ENCODE data around the gene C5AR2.
A peak's percentile ranks its signal among the peaks of the same experiment; 100 is the strongest.
"Not testable (repeated sequence)": the region's sequence is repeated elsewhere in the genome, so short reads cannot be mapped to it uniquely, and the experiment has no call there.

C5AR2 gene

GRCh38 chr19:47323872-47324271 lies 8.1 kb upstream of the C5AR2 start:
- H3K4me1 ChIP-seq (ENCODE audit: control insufficient read depth, insufficient read depth, low read length, poor library complexity, severe bottlenecking) = peaks cover 5% of the 10 kb centered on the region
- WGBS, 2 experiments (ENCODE audit: insufficient coverage in 2 of 2) = 90 to 96% methylated on average over 12 of the region's 12 CpGs
- H3K27ac ChIP-seq (ENCODE audit: low read depth, low read length, severe bottlenecking) = no peak overlapping the region
- H3K4me3 ChIP-seq (ENCODE audit: extremely low read depth, insufficient read depth, low read length, poor library complexity, severe bottlenecking) = no peak overlapping the region
- H3K9me3 ChIP-seq (ENCODE audit: control insufficient read depth, low read length) = peaks cover 3% of the 10 kb centered on the region
- H3K36me3 ChIP-seq (ENCODE audit: control insufficient read depth, insufficient read depth, low read length) = no peaks in the 10 kb centered on the region

DNA sequence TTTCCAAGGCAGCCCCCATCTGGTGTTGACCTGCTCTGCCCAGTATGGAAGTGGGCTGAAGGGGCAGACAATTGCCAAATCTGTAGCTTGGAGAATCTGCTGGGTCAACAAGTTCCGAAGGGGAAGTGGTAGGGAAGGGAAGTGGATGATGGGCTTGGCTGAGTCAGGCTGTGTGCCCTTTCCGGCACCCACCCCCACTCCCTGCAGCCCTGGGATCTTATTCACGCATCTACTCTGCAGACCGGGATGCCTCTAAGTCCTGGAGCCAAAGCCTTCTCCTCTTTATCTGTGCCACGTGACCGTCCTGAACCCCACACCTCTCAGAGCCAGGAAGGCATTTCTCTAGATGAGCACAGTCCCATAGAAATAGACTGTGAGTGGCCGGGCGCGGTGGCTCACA lies 7.5 kb upstream of the C5AR2 start:
- 70 to 91% methylated on average over 4 to 9 of the region's 9 CpGs for WGBS, 2 experiments (ENCODE audit: insufficient coverage in 2 of 2)
- Histone ChIP-seq H3K27ac (ENCODE audit: low read depth, low read length, severe bottlenecking) (peak overlapping the region; percentile 29), H3K9me3 (ENCODE audit: control insufficient read depth, low read length) (peaks cover 3% of the 10 kb centered on the region), H3K36me3 (ENCODE audit: control insufficient read depth, insufficient read depth, low read length) (no peaks in the 10 kb centered on the region), H3K4me1 (ENCODE audit: control insufficient read depth, insufficient read depth, low read length, poor library complexity, severe bottlenecking) (peaks cover 5% of the 10 kb centered on the region), H3K4me3 (ENCODE audit: extremely low read depth, insufficient read depth, low read length, poor library complexity, severe bottlenecking) (no peak overlapping the region)

DNA sequence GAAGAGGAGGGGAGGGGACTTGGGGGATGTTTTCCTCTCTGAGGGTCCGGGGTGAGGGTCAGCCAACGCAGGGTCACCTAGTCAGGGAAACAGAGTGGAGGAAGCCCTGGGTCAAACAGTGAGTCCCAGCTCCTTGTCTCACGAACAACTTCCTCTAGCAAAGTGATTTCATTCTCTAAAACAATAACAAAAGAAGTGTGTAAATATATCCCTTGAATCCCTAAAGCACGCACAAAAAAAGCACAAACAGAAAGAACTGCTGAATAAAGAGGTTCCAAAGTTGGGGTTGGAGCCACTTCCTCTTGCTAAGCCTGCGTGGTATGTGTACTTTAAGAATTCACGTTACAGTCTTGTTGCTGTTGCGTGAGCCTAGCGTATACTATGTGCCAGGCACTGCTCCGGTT lies 1.5 kb upstream of the C5AR2 start:
- no peak overlapping the region for H3K4me3 ChIP-seq (ENCODE audit: extremely low read depth, insufficient read depth, low read length, poor library complexity, severe bottlenecking)
- WGBS, 2 experiments (ENCODE audit: insufficient coverage in 2 of 2) = 93 to 95% methylated on average over 6 to 7 of the region's 9 CpGs
- peak overlapping the region; percentile 39 for H3K27ac ChIP-seq (ENCODE audit: low read depth, low read length, severe bottlenecking)
- no peaks in the 10 kb centered on the region for H3K9me3 ChIP-seq (ENCODE audit: control insufficient read depth, low read length)
- H3K4me1 ChIP-seq (ENCODE audit: control insufficient read depth, insufficient read depth, low read length, poor library complexity, severe bottlenecking) = peaks cover 5% of the 10 kb centered on the region
- no peaks in the 10 kb centered on the region for H3K36me3 ChIP-seq (ENCODE audit: control insufficient read depth, insufficient read depth, low read length)

GRCh38 chr19:47331490-47331889 lies 485 bp upstream of the C5AR2 start:
- Histone ChIP-seq H3K4me1 (ENCODE audit: control insufficient read depth, insufficient read depth, low read length, poor library complexity, severe bottlenecking) (peaks cover 5% of the 10 kb centered on the region), H3K36me3 (ENCODE audit: control insufficient read depth, insufficient read depth, low read length) (no peaks in the 10 kb centered on the region), H3K27ac (ENCODE audit: low read depth, low read length, severe bottlenecking) (no peak overlapping the region), H3K4me3 (ENCODE audit: extremely low read depth, insufficient read depth, low read length, poor library complexity, severe bottlenecking) (no peak overlapping the region), H3K9me3 (ENCODE audit: control insufficient read depth, low read length) (no peaks in the 10 kb centered on the region)
- WGBS, 2 experiments (ENCODE audit: insufficient coverage in 2 of 2) = 85 to 87% methylated on average over 4 to 5 of the region's 6 CpGs

GRCh38 chr19:47336765-47337718 lies 5.1 kb downstream of the C5AR2 start:
- not testable (repeated sequence) for H3K4me3 ChIP-seq (ENCODE audit: extremely low read depth, insufficient read depth, low read length, poor library complexity, severe bottlenecking); H3K36me3 ChIP-seq (ENCODE audit: control insufficient read depth, insufficient read depth, low read length); H3K27ac ChIP-seq (ENCODE audit: low read depth, low read length, severe bottlenecking); H3K9me3 ChIP-seq (ENCODE audit: control insufficient read depth, low read length); H3K4me1 ChIP-seq (ENCODE audit: control insufficient read depth, insufficient read depth, low read length, poor library complexity, severe bottlenecking)
- 80 to 94% methylated on average over 8 to 9 of the region's 18 CpGs for WGBS, 2 experiments (ENCODE audit: insufficient coverage in 2 of 2)

- no peak overlapping the region for H3K4me3 ChIP-seq (ENCODE audit: extremely low read depth, insufficient read depth, low read length, poor library complexity, severe bottlenecking)
Observed at GRCh38 chr19:47339196-47339880, 7.4 kb downstream of the C5AR2 start.

GRCh38 chr19:47340477-47341208 lies 8.7 kb downstream of the C5AR2 start:
- no peaks in the 10 kb centered on the region for H3K4me1 ChIP-seq (ENCODE audit: control insufficient read depth, insufficient read depth, low read length, poor library complexity, severe bottlenecking)
- no peak overlapping the region for H3K4me3 ChIP-seq (ENCODE audit: extremely low read depth, insufficient read depth, low read length, poor library complexity, severe bottlenecking)
- H3K9me3 ChIP-seq (ENCODE audit: control insufficient read depth, low read length) = no peaks in the 10 kb centered on the region
- 93 to 96% methylated on average over 27 of the region's 29 CpGs for WGBS, 2 experiments (ENCODE audit: insufficient coverage in 2 of 2)
- H3K27ac ChIP-seq (ENCODE audit: low read depth, low read length, severe bottlenecking) = no peak overlapping the region
- H3K36me3 ChIP-seq (ENCODE audit: control insufficient read depth, insufficient read depth, low read length) = no peaks in the 10 kb centered on the region

More at GRCh38 chr19:47339196-47339880, 7.4 kb downstream of the C5AR2 start:
- Histone ChIP-seq H3K36me3 (ENCODE audit: control insufficient read depth, insufficient read depth, low read length) (no peaks in the 10 kb centered on the region), H3K9me3 (ENCODE audit: control insufficient read depth, low read length) (no peaks in the 10 kb centered on the region), H3K27ac (ENCODE audit: low read depth, low read length, severe bottlenecking) (no peak overlapping the region), H3K4me1 (ENCODE audit: control insufficient read depth, insufficient read depth, low read length, poor library complexity, severe bottlenecking) (no peaks in the 10 kb centered on the region)
- WGBS, 2 experiments (ENCODE audit: insufficient coverage in 2 of 2) = 82 to 88% methylated on average over 6 to 9 of the region's 10 CpGs

GRCh38 chr19:47341734-47342133 lies 9.8 kb downstream of the C5AR2 start:
- no peaks in the 10 kb centered on the region for H3K4me1 ChIP-seq (ENCODE audit: control insufficient read depth, insufficient read depth, low read length, poor library complexity, severe bottlenecking)
- WGBS, 2 experiments (ENCODE audit: insufficient coverage in 2 of 2) = 90 to 95% methylated on average over 2 to 3 of the region's 4 CpGs
- no peak overlapping the region for H3K4me3 ChIP-seq (ENCODE audit: extremely low read depth, insufficient read depth, low read length, poor library complexity, severe bottlenecking)
- no peaks in the 10 kb centered on the region for H3K9me3 ChIP-seq (ENCODE audit: control insufficient read depth, low read length)
- no peaks in the 10 kb centered on the region for H3K36me3 ChIP-seq (ENCODE audit: control insufficient read depth, insufficient read depth, low read length)
- no peak overlapping the region for H3K27ac ChIP-seq (ENCODE audit: low read depth, low read length, severe bottlenecking)

- no peaks in the 10 kb centered on the region for H3K4me1 ChIP-seq (ENCODE audit: control insufficient read depth, insufficient read depth, low read length, poor library complexity, severe bottlenecking)
- H3K27ac ChIP-seq (ENCODE audit: low read depth, low read length, severe bottlenecking) = no peak overlapping the region
- H3K36me3 ChIP-seq (ENCODE audit: control insufficient read depth, insufficient read depth, low read length) = no peaks in the 10 kb centered on the region
- no peaks in the 10 kb centered on the region for H3K9me3 ChIP-seq (ENCODE audit: control insufficient read depth, low read length)
- H3K4me3 ChIP-seq (ENCODE audit: extremely low read depth, insufficient read depth, low read length, poor library complexity, severe bottlenecking) = no peak overlapping the region
- 88 to 91% methylated on average over 6 to 8 of the region's 11 CpGs for WGBS, 2 experiments (ENCODE audit: insufficient coverage in 2 of 2)
Observed at GRCh38 chr19:47343194-47343802, 11.3 kb downstream of the C5AR2 start.

GRCh38 chr19:47344425-47344824 lies 12.4 kb downstream of the C5AR2 start:
- Histone ChIP-seq H3K27ac (ENCODE audit: low read depth, low read length, severe bottlenecking) (no peak overlapping the region), H3K4me1 (ENCODE audit: control insufficient read depth, insufficient read depth, low read length, poor library complexity, severe bottlenecking) (no peaks in the 10 kb centered on the region), H3K36me3 (ENCODE audit: control insufficient read depth, insufficient read depth, low read length) (no peaks in the 10 kb centered on the region), H3K9me3 (ENCODE audit: control insufficient read depth, low read length) (no peaks in the 10 kb centered on the region), H3K4me3 (ENCODE audit: extremely low read depth, insufficient read depth, low read length, poor library complexity, severe bottlenecking) (no peak overlapping the region)
- WGBS, 2 experiments (ENCODE audit: insufficient coverage in 2 of 2) = 82 to 88% methylated on average over 1 of the region's 1 CpG
